Thoracic aorta (tissue), 2 donors: ENCODE measurements around the gene LHPP. TPM values are rescaled to one million over a fixed set of nuclear protein-coding genes. Genes with fewer than 3 reads are reported as not detected.

ENCODE experiments used
- ATAC-seq: fragments of 150-250 bp; one replicate; pipeline ENCODE4 v1.8.0; 2017; ENCODE audit warnings: low read depth; ENCODE audit not compliant: insufficient number of reproducible peaks, low FRiP score
- DNase-seq: peaks from one replicate; pipeline ENCODE4 v3.0.0-alpha.2; 2020; ENCODE audit warnings: low spot score
- H3K27ac ChIP-seq, 2 donors: fragments of 200-600 bp; sonication (generic); 1 replicate in 1 of 2; 2 replicates in 1 of 2; pipeline ENCODE4 v1.5.1; 2016; ENCODE audit warnings: mild to moderate bottlenecking in 2 of 2, moderate library complexity in 2 of 2
- H3K27me3 ChIP-seq: fragments of 200-600 bp; sonication (generic); replicated peaks from 2 replicates; pipeline ENCODE4 v1.6.0; 2016; ENCODE audit warnings: mild to moderate bottlenecking; ENCODE audit not compliant: insufficient read depth
- H3K36me3 ChIP-seq: fragments of 200-600 bp; sonication (generic); one replicate; pipeline ENCODE4 v1.5.1; 2016
- H3K4me1 ChIP-seq, 2 donors: fragments of 200-600 bp; sonication (generic); 1 replicate in 1 of 2; 2 replicates in 1 of 2; pipeline versions ENCODE4 v1.5.1 to v1.6.0; 2016; ENCODE audit warnings: low read depth in 2 of 2, mild to moderate bottlenecking in 1 of 2; ENCODE audit not compliant: control insufficient read depth in 1 of 2
- H3K4me3 ChIP-seq: fragments of 200-600 bp; sonication (generic); 2 replicates; pipeline ENCODE4 v1.5.1; 2016; ENCODE audit warnings: mild to moderate bottlenecking
- H3K9me3 ChIP-seq: fragments of 200-600 bp; sonication (generic); 2 replicates; pipeline ENCODE4 v1.5.1; 2016
- total RNA-seq, 2 donors: library from RNA; depleted of rRNA; stranded (reverse); fragments of >200 nt; gene quantifications; one replicate each; pipeline versions ENCODE4 v1.1.0 to v1.2.3, GENCODE V29; 2016
- TF ChIP-seq, protein P1 (sequence below): fragments of 200-600 bp; sonication (generic); IDR thresholded peaks from one replicate; pipeline ENCODE4 v1.5.1; 2019; ENCODE audit warnings: antibody characterized with exemption

Gene LHPP, protein sequence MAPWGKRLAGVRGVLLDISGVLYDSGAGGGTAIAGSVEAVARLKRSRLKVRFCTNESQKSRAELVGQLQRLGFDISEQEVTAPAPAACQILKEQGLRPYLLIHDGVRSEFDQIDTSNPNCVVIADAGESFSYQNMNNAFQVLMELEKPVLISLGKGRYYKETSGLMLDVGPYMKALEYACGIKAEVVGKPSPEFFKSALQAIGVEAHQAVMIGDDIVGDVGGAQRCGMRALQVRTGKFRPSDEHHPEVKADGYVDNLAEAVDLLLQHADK
- total RNA-seq, result 10 to 100 TPM in 1 of 2 donors, 1 to 10 TPM in 1; 7.2 to 24.1 TPM

DNA sequence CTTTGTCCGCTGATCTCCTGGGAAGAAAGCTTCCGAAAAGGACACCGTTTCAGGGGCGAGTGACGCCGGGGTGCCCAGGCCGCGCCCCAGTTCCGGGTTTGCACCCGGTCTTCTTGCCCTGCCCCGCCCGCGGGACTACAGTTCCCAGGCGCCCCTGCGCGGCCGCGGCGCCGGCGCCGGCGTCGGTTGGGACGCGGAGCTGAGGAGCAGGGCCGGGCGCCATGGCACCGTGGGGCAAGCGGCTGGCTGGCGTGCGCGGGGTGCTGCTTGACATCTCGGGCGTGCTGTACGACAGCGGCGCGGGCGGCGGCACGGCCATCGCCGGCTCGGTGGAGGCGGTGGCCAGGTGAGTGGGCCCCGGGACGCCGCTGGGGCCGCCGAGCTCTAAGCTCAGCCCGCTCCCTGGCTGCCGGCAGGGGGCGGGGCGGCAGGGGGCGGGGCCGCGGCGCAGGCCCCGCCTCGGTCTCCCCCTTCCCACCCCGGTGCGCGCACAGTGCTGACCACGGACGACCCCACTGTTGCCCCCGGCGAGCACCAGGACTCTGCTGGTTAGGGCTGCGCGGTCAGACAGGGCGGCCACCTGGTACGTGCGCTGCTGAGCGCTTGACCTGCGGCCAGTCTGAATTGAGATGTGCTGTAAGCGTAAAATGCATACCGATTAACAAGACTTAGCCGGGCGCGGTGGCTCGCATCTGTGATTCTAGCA, at the start of gene LHPP:
Gene LHPP (plus strand): TSS at position 182 of the 706 bp plus-strand sequence. CDS start 40 bp downstream, at position 222.
- DNase-seq, result peak; percentile 24
- Histone ChIP-seq H3K27ac (peak within 1 kb of the TSS; percentile 60 to 72), H3K4me1 (peaks cover 0 to 4% of the 10 kb centered on the region in 2 donors), H3K27me3 (no peaks in the 10 kb centered on the region), H3K4me3 (peak within 1 kb of the TSS; percentile 86), H3K36me3 (no peaks in the 10 kb centered on the region), H3K9me3 (no peaks in the 10 kb centered on the region)
- TF ChIP-seq, protein P1, sequence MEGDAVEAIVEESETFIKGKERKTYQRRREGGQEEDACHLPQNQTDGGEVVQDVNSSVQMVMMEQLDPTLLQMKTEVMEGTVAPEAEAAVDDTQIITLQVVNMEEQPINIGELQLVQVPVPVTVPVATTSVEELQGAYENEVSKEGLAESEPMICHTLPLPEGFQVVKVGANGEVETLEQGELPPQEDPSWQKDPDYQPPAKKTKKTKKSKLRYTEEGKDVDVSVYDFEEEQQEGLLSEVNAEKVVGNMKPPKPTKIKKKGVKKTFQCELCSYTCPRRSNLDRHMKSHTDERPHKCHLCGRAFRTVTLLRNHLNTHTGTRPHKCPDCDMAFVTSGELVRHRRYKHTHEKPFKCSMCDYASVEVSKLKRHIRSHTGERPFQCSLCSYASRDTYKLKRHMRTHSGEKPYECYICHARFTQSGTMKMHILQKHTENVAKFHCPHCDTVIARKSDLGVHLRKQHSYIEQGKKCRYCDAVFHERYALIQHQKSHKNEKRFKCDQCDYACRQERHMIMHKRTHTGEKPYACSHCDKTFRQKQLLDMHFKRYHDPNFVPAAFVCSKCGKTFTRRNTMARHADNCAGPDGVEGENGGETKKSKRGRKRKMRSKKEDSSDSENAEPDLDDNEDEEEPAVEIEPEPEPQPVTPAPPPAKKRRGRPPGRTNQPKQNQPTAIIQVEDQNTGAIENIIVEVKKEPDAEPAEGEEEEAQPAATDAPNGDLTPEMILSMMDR, result peak; percentile 40
- ATAC-seq, result peak; percentile 91

DNA sequence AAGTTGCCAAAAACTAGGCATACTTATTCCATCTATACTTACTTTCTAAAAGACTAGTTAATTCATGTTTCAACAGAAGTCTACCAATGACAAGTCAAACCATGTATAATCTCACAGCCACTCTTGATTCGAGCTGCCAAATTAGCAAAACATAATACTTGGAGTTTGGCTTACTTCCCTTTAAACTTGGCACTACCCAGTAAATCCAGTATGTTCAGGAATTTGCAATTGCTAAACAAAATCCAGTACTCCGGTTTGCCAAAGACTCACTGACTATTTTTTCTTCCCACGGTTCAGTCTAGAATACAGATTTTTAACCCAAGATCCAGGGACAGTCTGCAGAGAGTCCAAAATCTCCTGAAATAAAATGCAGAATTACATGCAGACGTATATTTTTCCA, 47.5 kb upstream of the LHPP start:
- TF ChIP-seq, protein P1, result no peak
- no peak for ATAC-seq
- Histone ChIP-seq H3K4me3 (peak overlapping the region; percentile 31), H3K9me3 (no peaks in the 10 kb centered on the region), H3K4me1 (peaks cover 20 to 59% of the 10 kb centered on the region in 2 donors), H3K27me3 (no peaks in the 10 kb centered on the region), H3K36me3 (peaks cover 8% of the 10 kb centered on the region), H3K27ac (peak overlapping the region in 1 of 2 donors; percentile 10)
- no peak for DNase-seq

DNA sequence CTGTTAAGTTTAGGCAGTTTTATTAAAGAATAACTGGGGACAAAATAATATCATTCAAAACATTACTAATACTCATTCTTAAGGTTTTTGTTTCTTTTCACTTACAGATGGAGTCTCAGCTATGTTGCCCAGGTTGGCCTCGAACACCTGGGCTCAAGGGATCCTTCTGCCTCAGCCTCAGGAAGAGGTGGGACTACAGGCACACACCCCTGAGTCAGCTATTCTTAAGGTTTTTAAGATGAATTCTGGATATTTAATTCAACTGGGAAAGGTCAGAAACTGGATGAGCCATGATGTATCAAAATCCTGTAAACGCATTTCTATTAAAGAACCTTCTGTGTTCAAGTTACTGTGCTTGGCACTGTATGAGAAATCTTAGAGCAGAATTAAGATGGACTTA, 46.4 kb upstream of the LHPP start:
- Histone ChIP-seq H3K36me3 (peaks cover 6% of the 10 kb centered on the region), H3K4me1 (peaks cover 20 to 59% of the 10 kb centered on the region in 2 donors), H3K27ac (peak overlapping the region; percentile 57 to 65), H3K9me3 (no peaks in the 10 kb centered on the region), H3K4me3 (peak overlapping the region; percentile 26), H3K27me3 (no peaks in the 10 kb centered on the region)
- DNase-seq (no peak), ATAC-seq (no peak)
- TF ChIP-seq, protein P1, result no peak

DNA sequence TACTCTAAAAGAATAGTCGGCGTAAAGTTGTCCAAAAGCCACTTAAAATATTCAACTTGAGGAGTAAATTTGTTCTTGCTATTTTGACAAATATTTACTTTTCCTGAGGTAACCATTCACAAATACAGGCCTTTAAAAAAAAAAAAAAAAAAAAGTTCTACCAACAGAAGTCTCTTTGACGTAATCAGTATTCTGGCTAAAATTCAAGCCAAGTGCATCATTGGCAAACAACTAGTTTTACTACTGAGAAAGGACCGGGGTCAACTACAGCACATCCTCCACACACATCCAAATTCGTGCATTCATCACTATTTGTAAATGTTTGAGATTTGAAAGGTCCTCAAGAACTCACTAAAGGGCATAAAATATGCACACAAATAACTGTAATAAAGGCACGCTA, 44.9 kb upstream of the LHPP start:
- Histone ChIP-seq H3K4me1 (peaks cover 20 to 56% of the 10 kb centered on the region in 2 donors), H3K36me3 (no peaks in the 10 kb centered on the region), H3K9me3 (no peaks in the 10 kb centered on the region), H3K27ac (peak overlapping the region in 1 of 2 donors; percentile 65), H3K27me3 (no peaks in the 10 kb centered on the region), H3K4me3 (peak overlapping the region; percentile 93)
- no peak for ATAC-seq
- no peak for DNase-seq
- TF ChIP-seq, protein P1, result no peak
